SK-N-MC (cell line): ENCODE measurements around the gene TRAPPC12.

ENCODE experiments used
- EZH2 ChIP-seq: fragments of 200-600 bp; sonication (generic); IDR thresholded peaks from one replicate; pipeline ENCODE4 v1.6.1; 2017; ENCODE audit warnings: antibody characterized with exemption
- FOXP2 ChIP-seq: optimal IDR thresholded peaks from 2 replicates; pipeline ENCODE3; 2011; ENCODE audit warnings: mild to moderate bottlenecking, moderate library complexity; ENCODE audit not compliant: insufficient read depth; ENCODE audit errors: extremely low read length, control extremely low read depth
- POLR2AphosphoS5 ChIP-seq: IDR thresholded peaks from 2 replicates; pipeline ENCODE4 v1.6.1; 2012; ENCODE audit warnings: mild to moderate bottlenecking, low read depth, low read length, borderline replicate concordance

DNA sequence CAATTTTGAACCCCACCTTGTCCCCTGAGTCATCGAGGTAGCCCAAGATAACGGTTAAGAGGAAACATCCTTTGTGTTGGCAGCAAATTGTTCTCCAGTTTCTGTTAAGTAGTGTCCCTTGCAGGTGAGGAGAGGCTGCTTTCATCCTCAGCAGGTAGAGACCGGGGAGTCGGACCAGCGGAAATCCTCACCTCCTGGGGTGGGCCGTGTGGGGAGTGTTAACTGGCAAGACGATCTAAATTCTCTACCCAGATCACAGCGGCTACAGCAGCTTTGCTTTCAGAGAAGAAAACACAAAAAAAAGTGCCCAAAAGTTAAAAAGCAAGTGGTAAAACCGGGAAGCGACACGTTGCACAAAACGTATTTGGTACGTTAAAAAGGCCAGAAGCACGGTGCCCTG is 76.6 kb downstream of the TRAPPC12 start:
- TF ChIP-seq EZH2 (no peak), POLR2AphosphoS5 (no peak), FOXP2 (no peak)
